GM18505 (cell line): ENCODE results near the gene CACFD1.

Experiments
- ATAC-seq: cut with Tn5 transposase; IDR thresholded peaks from one replicate; pipeline ENCODE4 v1.9.1; 2021; ENCODE audit not compliant: unreplicated experiment
- POLR2A ChIP-seq: IDR thresholded peaks from 4 replicates; pipeline ENCODE4 v1.6.1; 2011; ENCODE audit warnings: borderline replicate concordance; ENCODE audit not compliant: insufficient read depth, insufficient read length; ENCODE audit errors: extremely low read depth

CACFD1 gene

GRCh38 chr9:133487331-133487725, 27.6 kb downstream of the CACFD1 start:
- TF ChIP-seq POLR2A, result no peak
- no peak for ATAC-seq

- TF ChIP-seq POLR2A, result no peak
- ATAC-seq, result no peak
These were observed 29.0 kb downstream of the CACFD1 start for GRCh38 chr9:133488686-133489252.

- no peak for ATAC-seq
- no peak for TF ChIP-seq POLR2A
These were observed 29.7 kb downstream of the CACFD1 start for GRCh38 chr9:133489253-133490190.

- no peak for TF ChIP-seq POLR2A
- ATAC-seq, result no peak
These were observed 30.5 kb downstream of the CACFD1 start for GRCh38 chr9:133490201-133490681.

- ATAC-seq, result no peak
- TF ChIP-seq POLR2A, result no peak
These were observed 31.3 kb downstream of the CACFD1 start for GRCh38 chr9:133490865-133491655.

GRCh38 chr9:133491656-133491925, 31.8 kb downstream of the CACFD1 start:
- ATAC-seq, result no peak
- no peak for TF ChIP-seq POLR2A

GRCh38 chr9:133492061-133493021, 32.6 kb downstream of the CACFD1 start:
- no peak for TF ChIP-seq POLR2A
- ATAC-seq, result no peak

- no peak for TF ChIP-seq POLR2A
- ATAC-seq, result no peak
These were observed 33.6 kb downstream of the CACFD1 start for GRCh38 chr9:133493428-133493827.

GRCh38 chr9:133493845-133494540, 34.2 kb downstream of the CACFD1 start:
- ATAC-seq, result no peak
- no peak for TF ChIP-seq POLR2A

- TF ChIP-seq POLR2A, result no peak
- no peak for ATAC-seq
These were observed 35.0 kb downstream of the CACFD1 start for GRCh38 chr9:133494636-133495326.

- TF ChIP-seq POLR2A, result no peak
These were observed 35.8 kb downstream of the CACFD1 start for GRCh38 chr9:133495327-133496293.

More at GRCh38 chr9:133495327-133496293, 35.8 kb downstream of the CACFD1 start:
- ATAC-seq, result no peak
